Spleen (tissue), 11 donors: ENCODE results near the gene TMEM134. TPM values are rescaled to one million over a fixed set of nuclear protein-coding genes. Genes with fewer than 3 reads are reported as not detected.

Source experiments
- DNase-seq: peaks from one replicate; pipeline ENCODE4 v3.0.0-alpha.2; 2020
- H3K27ac ChIP-seq, 8 donors: fragments of 200-600 bp; sonication (generic) in 7 of 8; 1 replicate in 4 of 8; 2 replicates in 4 of 8; pipeline versions ENCODE4 v1.5.0 to v1.8.0; 2016 to 2021; ENCODE audit warnings: inconsistent platforms in 4 of 8, mild to moderate bottlenecking in 4 of 8, moderate library complexity in 1 of 8
- H3K27me3 ChIP-seq, 7 donors: fragments of 200-600 bp; sonication (generic) in 6 of 7; replicated peaks in 1 of 7; 1 replicate in 4 of 7; 2 replicates in 3 of 7; pipeline versions ENCODE4 v1.5.0 to v1.8.0; 2016 to 2021; ENCODE audit warnings: inconsistent platforms in 3 of 7, mild to moderate bottlenecking in 1 of 7
- H3K36me3 ChIP-seq, 6 donors: fragments of 200-600 bp; sonication (generic) in 5 of 6; 1 replicate in 4 of 6; 2 replicates in 2 of 6; pipeline versions ENCODE4 v1.5.0 to v1.8.0; 2016 to 2021; ENCODE audit warnings: inconsistent platforms in 2 of 6
- H3K4me1 ChIP-seq, 6 donors: fragments of 200-600 bp; sonication (generic) in 5 of 6; 1 replicate in 3 of 6; 2 replicates in 3 of 6; pipeline versions ENCODE4 v1.5.0 to v1.8.0; 2016 to 2021; ENCODE audit warnings: inconsistent platforms in 3 of 6
- H3K4me3 ChIP-seq, 8 donors: fragments of 200-600 bp; sonication (generic) in 7 of 8; 1 replicate in 4 of 8; 2 replicates in 4 of 8; pipeline versions ENCODE4 v1.5.0 to v1.8.0; 2016 to 2021; ENCODE audit warnings: inconsistent platforms in 4 of 8, mild to moderate bottlenecking in 4 of 8, moderate library complexity in 2 of 8
- H3K9me3 ChIP-seq, 8 donors: fragments of 200-600 bp; sonication (generic) in 7 of 8; 1 replicate in 4 of 8; 2 replicates in 4 of 8; pipeline versions ENCODE4 v1.5.0 to v1.8.0; 2016 to 2021; ENCODE audit warnings: inconsistent platforms in 4 of 8
- CTCF ChIP-seq, 11 experiments: fragments of 200-600 bp in 7 of 11; fragments of 450-650 bp in 4 of 11; sonication (generic) in 4 of 11; IDR thresholded peaks in 8 of 11; conservative IDR thresholded peaks in 3 of 11; 1 replicate in 7 of 11; 2 replicates in 4 of 11; pipeline versions ENCODE4 v1.4.0 to v1.8.0; 2016 to 2021; ENCODE audit warnings: antibody characterized with exemption in 11 of 11, inconsistent platforms in 4 of 11, mild to moderate bottlenecking in 1 of 11
- POLR2A ChIP-seq, 3 donors: fragments of 450-650 bp; IDR thresholded peaks; one replicate each; pipeline ENCODE4 v1.5.1; 2017; ENCODE audit warnings: antibody characterized with exemption in 3 of 3, mild to moderate bottlenecking in 1 of 3
- POLR2AphosphoS5 ChIP-seq, 3 donors: sonication (generic); formaldehyde crosslinking; IDR thresholded peaks; one replicate each; pipeline ENCODE4 v1.5.1; 2017; ENCODE audit warnings: antibody characterized with exemption in 3 of 3
- WGBS, 5 donors: extraction: QIAGEN DNeasy Blood & Tissue Kit in 3 of 5; methylation state at CpG; one replicate each; pipeline versions ENCODE4 v1.1.5 to v1.1.7; 2013 to 2018; 5-methylcytosine and 5-hydroxymethylcytosine counted together
- intact Hi-C: fragments of 100-400 bp; cut with DNase I; formaldehyde crosslinking; loops from one replicate; pipeline ENCODE4 v1.15.0; 2023; ENCODE audit warnings: low total_unique reads
- polyA plus RNA-seq, 3 donors: library from polyadenylated mRNA; stranded (reverse); fragments of 200-250 nt; gene quantifications; one replicate each; pipeline ENCODE4 v1.2.1, GENCODE V29; 2013
- total RNA-seq, 7 donors: library from RNA; depleted of rRNA in 3 of 7; stranded (reverse); fragments of >200 nt in 3 of 7; fragmentation: NEBNext Ultra II Directional in 4 of 7; extraction: Animal tissue kit (Norgen Biotek cat#: 25700) in 4 of 7; gene quantifications; one replicate each; pipeline versions ENCODE4 v1.1.0 to v1.2.1, GENCODE V29; 2016 to 2021
- donor health status: healthy with polysubstance abuse.
- donor health status: DM: no; HTN: no; CAD: no; lungs with moderate emphysema.
- donor health status: DM: no; HTN: no; CAD: no.
- donor health status: Bipolar disorder and iron deficiency.
- donor health status: healthy.
- donor health status: DM: no; HTN: no; CAD: no.
- donor health status: DM: yes; HTN: yes; CAD: no.

Gene TMEM134
- total and polyA plus RNA-seq, 10 donors = 48.5 to 192 (median 94.8) TPM

GRCh38 chr11:67440229-67441097, 28.6 kb downstream of the TMEM134 start:
- Histone ChIP-seq H3K36me3 (peaks cover 6 to 69% (median 11%) of the 10 kb centered on the region in 6 donors), H3K27ac (peak overlapping the region; percentile 44 to 97 (median 90)), H3K4me1 (peaks cover 49 to 99% (median 96%) of the 10 kb centered on the region in 6 donors), H3K27me3 (no peaks in the 10 kb centered on the region), H3K4me3 (peak overlapping the region in 3 of 8 donors; percentile 2 to 95 (median 8)), H3K9me3 (no peaks in the 10 kb centered on the region)
- no peak for DNase-seq
- intact Hi-C loops = no loop called here
- 50 to 64% (median 53%) methylated on average over 11 to 17 of the region's 17 CpGs for WGBS, 5 donors
- peak in 2 of 3 donors; percentile 7 to 51 for TF ChIP-seq POLR2AphosphoS5 (IDR thresholded peaks at IDR 0.05)
- no peak for TF ChIP-seq CTCF (IDR thresholded peaks at IDR 0.05 in 8 of 11, conservative IDR thresholded peaks at IDR 0.05 in 3 of 11)

GRCh38 chr11:67439321-67440228, 29.5 kb downstream of the TMEM134 start:
- Histone ChIP-seq H3K27me3 (no peaks in the 10 kb centered on the region), H3K9me3 (no peaks in the 10 kb centered on the region), H3K4me1 (peaks cover 40 to 99% (median 96%) of the 10 kb centered on the region in 6 donors), H3K36me3 (peaks cover 6 to 78% (median 19%) of the 10 kb centered on the region in 6 donors), H3K4me3 (peak overlapping the region in 4 of 8 donors; percentile 70 to 95 (median 85)), H3K27ac (peak overlapping the region; percentile 60 to 97 (median 90))
- no peak for DNase-seq
- peak in 2 of 11 experiments; percentile 15 to 21 for TF ChIP-seq CTCF (IDR thresholded peaks at IDR 0.05 in 8 of 11, conservative IDR thresholded peaks at IDR 0.05 in 3 of 11)
- no peak for TF ChIP-seq POLR2A (IDR thresholded peaks at IDR 0.05)
- peak; percentile 33 to 57 (median 51) for TF ChIP-seq POLR2AphosphoS5 (IDR thresholded peaks at IDR 0.05)
- intact Hi-C loops = no loop called here
- WGBS, 5 donors = 51 to 62% (median 56%) methylated on average over 26 to 31 of the region's 31 CpGs

- 67 to 73% (median 70%) methylated on average over 6 to 41 of the region's 41 CpGs for WGBS, 5 donors
- peaks cover 6 to 91% (median 31%) of the 10 kb centered on the region in 6 donors for H3K36me3 ChIP-seq
- peak; percentile 94 for DNase-seq
- peaks cover 45 to 99% (median 98%) of the 10 kb centered on the region in 6 donors for H3K4me1 ChIP-seq
- peak overlapping the region; percentile 67 to 95 (median 76) for H3K4me3 ChIP-seq
- intact Hi-C loops = no loop called here
- H3K27me3 ChIP-seq = no peaks in the 10 kb centered on the region
- H3K9me3 ChIP-seq = no peaks in the 10 kb centered on the region
- H3K27ac ChIP-seq = peak overlapping the region; percentile 55 to 97 (median 90)
- TF ChIP-seq CTCF (IDR thresholded peaks at IDR 0.05 in 8 of 11, conservative IDR thresholded peaks at IDR 0.05 in 3 of 11) = peak in 1 of 11 experiments; percentile 11
- peak; percentile 73 to 85 (median 82) for TF ChIP-seq POLR2AphosphoS5 (IDR thresholded peaks at IDR 0.05)
- TF ChIP-seq POLR2A (IDR thresholded peaks at IDR 0.05) = no peak
These were observed 30.7 kb downstream of the TMEM134 start for GRCh38 chr11:67438158-67438902.
